ENCODE results near the gene PLA2G6. TPM values are rescaled to one million over a fixed set of nuclear protein-coding genes. Genes with fewer than 3 reads are reported as not detected.

The PLA2G6 gene
- total RNA-seq, 1 donor from 2014 or later = 16.3 TPM

- DNase-seq (ENCODE audit: low spot score) = no peak
- Mint-ChIP-seq H3K9me3 (ENCODE audit: low read depth) (no peaks in the 10 kb centered on the region), H3K4me3 (ENCODE audit: unreplicated experiment) (no peak overlapping the region), H3K27ac (ENCODE audit: unreplicated experiment) (no peak overlapping the region), H3K36me3 (ENCODE audit: low read depth) (no peaks in the 10 kb centered on the region), H3K27me3 (ENCODE audit: low read depth) (no peaks in the 10 kb centered on the region), H3K4me1 (ENCODE audit: low read depth) (peaks cover 23% of the 10 kb centered on the region)
- TF ChIP-seq CTCF (IDR thresholded peaks at IDR 0.05) = no peak
Observed at GRCh38 chr22:38191055-38191454, 9.4 kb upstream of the PLA2G6 start.

GRCh38 chr22:38190581-38190980 lies 9.0 kb upstream of the PLA2G6 start:
- H3K4me3 Mint-ChIP-seq (ENCODE audit: unreplicated experiment) = no peak overlapping the region
- H3K4me1 Mint-ChIP-seq (ENCODE audit: low read depth) = peaks cover 23% of the 10 kb centered on the region
- H3K27ac Mint-ChIP-seq (ENCODE audit: unreplicated experiment) = no peak overlapping the region
- no peak for TF ChIP-seq CTCF (IDR thresholded peaks at IDR 0.05)
- H3K27me3 Mint-ChIP-seq (ENCODE audit: low read depth) = no peaks in the 10 kb centered on the region
- no peaks in the 10 kb centered on the region for H3K36me3 Mint-ChIP-seq (ENCODE audit: low read depth)
- no peaks in the 10 kb centered on the region for H3K9me3 Mint-ChIP-seq (ENCODE audit: low read depth)
- DNase-seq (ENCODE audit: low spot score) = no peak

GRCh38 chr22:38189104-38189503 lies 7.5 kb upstream of the PLA2G6 start:
- Mint-ChIP-seq H3K9me3 (ENCODE audit: low read depth) (no peaks in the 10 kb centered on the region), H3K36me3 (ENCODE audit: low read depth) (no peaks in the 10 kb centered on the region), H3K4me1 (ENCODE audit: low read depth) (peaks cover 14% of the 10 kb centered on the region), H3K27me3 (ENCODE audit: low read depth) (no peaks in the 10 kb centered on the region), H3K4me3 (ENCODE audit: unreplicated experiment) (no peak overlapping the region), H3K27ac (ENCODE audit: unreplicated experiment) (no peak overlapping the region)
- TF ChIP-seq CTCF (IDR thresholded peaks at IDR 0.05) = no peak
- no peak for DNase-seq (ENCODE audit: low spot score)

- Mint-ChIP-seq H3K27me3 (ENCODE audit: low read depth) (no peaks in the 10 kb centered on the region), H3K4me3 (ENCODE audit: unreplicated experiment) (no peak overlapping the region), H3K27ac (ENCODE audit: unreplicated experiment) (no peak overlapping the region), H3K9me3 (ENCODE audit: low read depth) (no peaks in the 10 kb centered on the region), H3K4me1 (ENCODE audit: low read depth) (peaks cover 11% of the 10 kb centered on the region), H3K36me3 (ENCODE audit: low read depth) (no peaks in the 10 kb centered on the region)
- no peak for DNase-seq (ENCODE audit: low spot score)
- no peak for TF ChIP-seq CTCF (IDR thresholded peaks at IDR 0.05)
Observed at GRCh38 chr22:38187413-38188212, 6.0 kb upstream of the PLA2G6 start.

- Mint-ChIP-seq H3K27me3 (ENCODE audit: low read depth) (no peaks in the 10 kb centered on the region), H3K36me3 (ENCODE audit: low read depth) (no peaks in the 10 kb centered on the region), H3K4me3 (ENCODE audit: unreplicated experiment) (no peak overlapping the region), H3K4me1 (ENCODE audit: low read depth) (peaks cover 8% of the 10 kb centered on the region), H3K27ac (ENCODE audit: unreplicated experiment) (no peak overlapping the region), H3K9me3 (ENCODE audit: low read depth) (no peaks in the 10 kb centered on the region)
- DNase-seq (ENCODE audit: low spot score) = no peak
- TF ChIP-seq CTCF (IDR thresholded peaks at IDR 0.05) = no peak
Observed at GRCh38 chr22:38186429-38186828, 4.8 kb upstream of the PLA2G6 start.

All from chondrocyte (in vitro differentiated cells).